Right forelimb (tissue), 1 donor: ENCODE results near the gene ENTPD2.

Experiments
- DNase-seq: peaks from one replicate; pipeline ENCODE4 v3.0.0-alpha.2; 2018

Gene ENTPD2

DNA sequence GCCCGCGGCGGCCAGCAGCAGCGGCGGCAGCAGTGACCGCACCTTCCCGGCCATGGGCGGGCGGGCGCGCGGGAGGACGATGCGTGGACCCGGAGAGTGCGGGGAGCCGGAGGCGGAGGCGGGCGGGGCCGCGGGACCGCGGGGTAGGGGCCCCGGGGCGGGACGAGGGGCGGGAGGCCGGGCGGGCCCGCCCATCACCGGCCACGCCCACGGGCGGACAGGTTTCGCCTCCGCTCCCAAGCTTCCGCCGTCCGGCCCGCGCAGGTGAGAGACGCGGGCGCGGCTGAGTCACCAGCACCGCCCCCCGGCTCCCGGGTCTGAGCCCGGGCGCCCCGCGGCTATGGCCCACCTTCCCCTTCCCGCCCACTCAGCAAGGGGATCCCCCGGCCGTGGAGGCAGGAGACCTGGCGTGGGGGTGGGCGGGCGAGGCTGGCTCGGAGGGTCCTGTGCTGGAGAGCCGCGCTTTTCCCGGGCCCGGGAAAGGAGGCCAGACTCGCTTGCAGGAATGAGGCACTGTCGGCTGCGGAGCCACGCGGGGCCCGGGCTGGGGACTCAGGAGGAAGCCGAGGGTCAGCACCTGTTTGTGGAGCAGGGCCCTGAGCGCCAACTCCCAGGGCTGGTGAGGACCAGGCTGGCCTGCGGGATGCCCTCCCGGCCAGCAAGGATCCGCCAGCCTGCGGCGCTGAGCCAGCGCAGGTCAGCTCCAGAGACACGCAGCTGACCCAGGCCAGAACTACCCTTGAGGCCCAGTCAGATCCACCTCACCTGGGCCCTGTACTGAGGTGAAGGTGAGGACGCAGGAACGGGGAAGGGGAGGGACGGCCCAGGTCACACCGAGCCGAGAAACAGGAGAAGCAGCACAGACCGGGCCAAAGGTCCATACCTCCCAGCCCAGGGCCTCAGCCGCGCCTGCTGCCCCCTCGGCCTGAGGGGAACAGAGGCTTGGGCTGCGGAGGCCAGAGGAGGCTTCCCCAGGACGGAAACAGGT, at the start of gene ENTPD2:
ENTPD2 (minus strand) TSS at position 118 of the 988 bp plus-strand sequence; CDS start at position 54, 64 bp downstream.
- DNase-seq = no peak

DNA sequence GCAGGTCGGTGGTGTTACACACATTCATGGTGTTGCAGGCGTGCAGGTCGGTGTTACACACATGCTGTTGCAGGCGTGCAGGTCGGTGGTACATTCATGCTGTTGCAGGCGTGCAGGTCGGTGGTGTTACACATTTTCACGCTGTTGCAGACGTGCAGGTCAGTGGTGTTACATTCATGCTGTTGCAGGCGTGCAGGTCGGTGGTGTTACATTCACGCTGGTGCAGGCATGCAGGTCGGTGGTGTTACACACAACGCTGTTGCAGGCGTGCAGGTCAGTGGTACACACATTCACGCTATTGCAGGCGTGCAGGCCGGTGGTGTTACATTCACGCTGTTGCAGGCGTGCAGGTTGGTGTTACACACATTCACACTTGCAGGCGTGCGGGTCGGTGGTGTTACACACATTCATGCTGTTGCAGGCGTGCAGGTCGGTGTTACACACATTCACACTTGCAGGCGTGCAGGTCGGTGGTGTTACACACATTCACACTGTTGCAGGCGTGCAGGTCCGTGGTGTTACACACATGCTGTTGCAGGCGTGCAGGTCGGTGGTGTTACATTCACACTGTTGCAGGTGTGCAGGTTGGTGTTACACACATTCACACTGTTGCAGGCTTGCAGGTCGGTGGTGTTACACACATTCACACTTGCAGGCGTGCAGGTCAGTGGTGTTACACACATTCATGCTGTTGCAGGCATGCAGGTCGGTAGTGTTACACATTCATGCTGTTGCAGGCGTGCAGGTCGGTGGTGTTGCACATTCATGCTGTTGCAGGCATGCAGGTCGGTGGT, 49.5 kb upstream of the ENTPD2 start:
- no peak for DNase-seq

DNA sequence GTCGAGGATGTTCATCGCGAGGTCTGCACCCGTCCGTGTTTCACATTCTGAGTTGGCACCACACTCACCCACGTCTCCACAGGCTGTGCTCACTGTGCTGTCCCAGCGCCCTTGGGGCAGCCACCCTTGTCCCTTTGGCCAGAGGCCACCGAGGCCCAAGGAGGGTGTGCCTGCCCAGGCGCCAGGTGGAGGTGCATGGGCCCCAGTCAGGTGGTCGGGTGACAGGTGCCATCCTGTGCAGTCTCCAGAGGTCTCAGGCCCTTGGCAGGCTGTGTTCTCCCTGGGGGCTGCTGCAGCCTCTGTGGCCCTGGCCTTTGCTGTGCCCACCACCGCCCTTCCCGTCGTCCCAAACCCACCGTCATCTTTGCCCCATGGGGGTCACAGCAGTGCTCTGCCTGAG, 45.4 kb upstream of the ENTPD2 start:
- DNase-seq = no peak

DNA sequence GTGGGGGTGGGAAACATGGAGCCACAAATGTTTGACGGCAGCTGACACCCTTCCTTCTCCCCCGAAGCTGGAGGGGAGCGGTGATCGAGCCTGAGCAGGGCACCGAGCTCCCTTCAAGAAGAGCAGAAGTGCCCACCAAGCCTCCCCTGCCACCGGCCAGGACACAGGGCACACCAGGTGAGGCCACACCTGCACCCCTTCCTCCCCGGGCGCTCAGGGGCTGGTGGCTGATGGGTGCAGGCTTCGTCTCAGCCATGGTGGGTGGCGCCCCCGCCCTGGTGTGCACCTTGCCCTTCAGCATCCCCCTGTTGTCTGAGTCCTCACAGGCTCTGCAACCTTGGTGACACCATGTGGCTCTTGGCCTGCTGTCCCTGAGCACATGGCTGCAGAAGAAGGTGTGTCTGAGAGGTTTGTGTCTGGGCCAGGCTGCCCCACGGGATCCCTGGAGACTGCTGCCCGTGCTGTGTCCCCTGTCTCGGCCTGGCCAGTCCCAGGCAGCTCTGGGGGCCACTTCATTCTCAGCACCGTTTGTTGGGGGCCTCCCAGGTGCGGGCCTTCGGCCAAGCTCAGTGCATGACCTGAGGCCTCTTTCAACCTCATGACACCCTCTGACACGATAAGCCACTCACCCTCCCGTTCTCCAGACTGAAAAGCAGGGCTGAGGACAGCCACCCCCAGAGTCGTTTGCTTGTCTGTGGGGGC, 44.1 kb upstream of the ENTPD2 start:
- DNase-seq = no peak

DNA sequence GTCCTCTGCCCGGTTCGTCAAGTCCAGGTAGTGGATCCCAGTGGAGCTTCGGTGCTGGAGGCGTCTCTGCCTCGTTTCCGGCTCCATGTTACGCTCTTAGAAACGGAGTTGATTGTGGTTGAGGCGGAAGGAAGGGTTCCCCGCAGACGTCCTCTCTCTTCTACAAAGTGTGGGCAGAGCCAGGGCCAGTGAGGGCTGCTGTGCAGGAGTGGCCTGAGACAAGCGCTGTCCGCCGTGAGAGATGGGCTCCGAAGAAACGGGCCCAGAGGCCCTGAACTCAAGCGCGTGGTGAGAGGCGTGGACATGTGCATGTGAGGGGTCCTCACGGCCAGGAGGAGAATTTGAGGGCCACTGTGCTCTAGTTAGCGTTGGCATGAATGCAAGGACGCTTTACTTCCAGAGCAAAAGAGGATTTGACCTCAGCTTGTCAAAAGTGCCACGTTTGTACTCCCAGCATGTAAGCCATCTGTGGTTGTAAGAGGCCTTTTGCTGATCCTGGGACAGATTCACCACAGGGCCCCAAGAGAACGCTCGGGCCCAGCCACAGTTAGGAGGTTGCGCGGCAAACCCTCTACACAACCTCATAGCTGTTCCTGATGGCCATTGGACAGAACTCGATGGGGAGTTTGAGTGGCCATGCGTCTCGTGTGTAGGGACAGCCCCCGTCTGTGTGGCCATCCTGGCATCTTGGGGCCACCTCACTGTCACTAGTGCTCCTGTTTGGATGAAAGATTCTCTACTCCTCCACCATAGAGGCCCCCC, 43.1 kb upstream of the ENTPD2 start:
- DNase-seq = no peak

DNA sequence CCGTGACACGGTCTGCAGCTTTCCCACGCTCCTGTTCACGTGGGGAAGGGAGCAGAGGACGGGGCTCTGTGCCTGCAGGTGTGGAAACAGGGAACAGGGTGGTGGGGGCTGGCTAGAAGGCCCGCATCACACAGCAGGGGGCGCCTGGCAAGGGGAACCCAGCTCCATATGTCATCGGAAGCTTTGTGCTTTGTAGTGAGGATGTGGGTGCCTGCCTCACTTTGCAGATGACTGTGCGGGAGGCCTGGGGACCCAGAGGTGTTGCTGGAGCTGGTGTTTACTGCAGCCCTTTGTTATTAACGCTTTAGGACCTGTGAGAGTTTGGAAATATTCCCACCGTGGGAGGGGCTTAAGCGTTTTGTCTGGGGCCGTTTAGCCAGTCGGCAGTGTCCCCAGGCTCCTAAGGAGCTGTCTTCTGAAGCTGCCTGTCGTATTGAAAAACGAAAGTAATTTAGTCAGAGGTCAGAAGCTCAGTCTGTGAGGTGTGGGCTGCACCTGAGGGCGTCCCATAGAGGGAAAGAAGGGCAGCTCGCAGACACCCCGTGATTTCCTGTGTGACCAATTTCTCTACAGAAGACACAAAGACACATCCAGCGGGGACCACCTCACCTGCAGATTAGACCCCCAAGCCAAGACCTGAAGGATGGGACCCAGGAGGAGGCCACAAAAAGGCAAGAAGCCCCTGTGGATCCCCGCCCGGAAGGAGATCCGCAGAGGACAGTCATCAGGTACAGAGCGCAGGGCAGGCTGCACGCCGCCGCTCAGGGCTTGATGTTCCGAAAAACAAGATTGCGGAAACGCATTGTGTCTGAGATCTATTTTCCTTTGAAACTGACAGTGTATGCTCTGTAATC, 42.0 kb upstream of the ENTPD2 start:
- no peak for DNase-seq

DNA sequence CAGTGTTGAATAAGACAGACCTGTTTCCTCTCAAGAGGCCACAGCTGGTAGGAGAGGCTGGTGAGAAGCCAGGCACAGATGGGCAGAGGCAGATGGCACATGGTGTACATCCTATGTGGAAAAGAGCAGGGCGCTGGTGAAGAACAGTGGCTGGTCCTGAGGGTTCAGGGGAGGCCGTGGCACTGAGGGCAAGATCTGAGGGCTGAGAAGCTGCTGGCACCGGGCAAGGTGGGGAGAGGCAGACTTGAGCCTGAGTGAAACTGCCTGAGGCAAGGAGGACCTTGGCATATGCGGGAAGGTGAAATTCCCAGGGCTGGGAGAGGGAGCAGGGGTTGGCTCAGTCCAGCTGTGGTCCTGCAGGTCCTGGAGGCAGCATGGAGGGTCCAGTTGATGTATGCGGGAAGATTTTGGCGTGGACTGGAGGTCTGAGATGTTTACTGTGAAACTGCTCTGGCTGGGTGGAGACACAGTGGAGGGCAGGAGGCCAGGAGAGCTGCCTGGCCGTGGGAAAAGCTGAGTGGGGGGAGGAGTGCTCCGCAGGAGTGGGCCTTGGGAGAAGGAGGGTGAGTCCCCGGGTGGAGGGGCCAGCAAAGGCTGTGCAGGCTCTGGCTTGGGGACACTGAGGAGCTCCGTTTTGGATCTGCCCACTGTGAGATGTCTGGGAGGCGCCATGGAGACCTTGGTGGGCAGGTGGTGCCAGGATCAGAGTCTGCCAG, 35.5 kb upstream of the ENTPD2 start:
- DNase-seq = no peak

DNA sequence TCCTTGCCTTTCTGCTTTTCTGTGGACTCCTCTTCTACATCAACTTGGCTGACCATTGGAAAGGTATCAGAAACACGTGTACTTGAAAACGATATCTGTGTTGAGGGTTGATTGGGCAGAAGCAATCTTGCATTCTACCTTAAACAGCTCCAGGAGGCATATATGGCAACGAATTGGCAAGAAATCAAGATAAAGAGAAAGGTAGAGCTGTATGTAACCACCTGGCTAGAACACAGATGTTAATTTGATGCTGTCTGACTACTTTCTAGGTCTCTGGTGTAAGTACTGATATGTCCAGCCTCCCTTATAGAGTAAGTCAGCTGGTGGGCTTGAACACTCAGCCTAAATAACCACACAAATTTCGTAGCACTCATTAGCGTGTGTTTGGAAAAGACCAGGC, 34.3 kb upstream of the ENTPD2 start:
- DNase-seq = no peak

DNA sequence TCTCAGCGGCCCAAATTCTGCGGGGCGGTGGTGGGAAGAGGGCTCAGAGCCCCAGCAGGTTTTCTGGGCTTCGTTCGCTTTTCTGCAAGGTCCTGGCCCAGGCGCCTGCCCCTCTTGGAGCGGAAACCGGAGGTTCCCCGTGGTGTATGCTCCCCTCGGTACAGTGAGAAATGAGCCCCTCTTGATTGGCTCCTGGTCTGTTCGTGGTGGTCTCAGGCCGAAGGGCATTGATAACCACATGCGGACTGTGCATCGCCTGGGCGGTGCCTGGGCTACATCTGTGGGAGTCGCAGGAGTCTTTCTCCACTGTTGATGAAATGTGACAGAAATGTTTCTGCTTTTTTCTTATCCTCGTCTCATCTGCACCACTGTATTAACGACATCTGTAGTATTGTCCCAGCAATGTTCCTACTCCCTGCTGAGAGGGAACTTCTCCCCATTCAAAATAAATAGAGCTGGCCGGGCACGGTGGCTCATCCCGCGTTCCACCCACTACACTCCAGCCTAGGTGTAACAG, 33.6 kb upstream of the ENTPD2 start:
- no peak for DNase-seq

DNA sequence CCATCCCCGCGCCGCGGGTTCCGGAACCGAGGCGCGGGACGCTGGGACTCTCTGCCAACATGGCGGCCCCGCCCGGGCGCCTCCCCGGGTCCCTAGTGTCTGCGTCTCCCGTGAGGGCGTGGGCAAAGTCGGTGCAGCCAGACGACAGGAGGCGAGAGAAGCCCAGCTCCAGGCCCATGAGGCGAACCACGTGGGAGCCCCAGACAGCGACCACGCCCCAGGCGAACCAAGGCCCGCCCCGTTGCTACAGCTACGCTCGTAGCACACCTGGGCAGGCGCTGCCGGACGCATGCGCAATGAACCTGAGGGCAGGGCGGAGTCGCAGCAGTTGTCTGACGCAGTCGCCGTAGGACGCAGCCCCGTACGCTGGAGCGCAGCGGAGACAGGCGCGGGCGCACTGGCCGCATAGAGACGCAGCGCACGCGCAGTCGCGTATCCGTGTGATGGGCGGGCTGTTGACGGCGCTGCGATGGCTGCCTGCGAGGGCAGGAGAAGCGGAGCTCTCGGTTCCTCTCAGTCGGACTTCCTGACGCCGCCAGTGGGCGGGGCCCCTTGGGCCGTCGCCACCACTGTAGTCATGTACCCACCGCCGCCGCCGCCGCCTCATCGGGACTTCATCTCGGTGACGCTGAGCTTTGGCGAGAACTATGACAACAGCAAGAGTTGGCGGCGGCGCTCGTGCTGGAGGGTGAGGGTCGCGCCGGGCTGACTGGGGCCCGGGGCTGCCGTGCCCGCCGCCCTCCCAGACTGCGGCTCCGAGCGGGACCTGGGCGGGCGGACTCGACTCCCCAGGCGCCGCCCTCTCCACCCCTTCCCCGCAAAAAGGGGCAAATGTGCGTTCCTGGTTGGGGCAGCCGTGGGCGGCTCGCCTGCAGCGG, 32.9 kb upstream of the ENTPD2 start, which contains the start of gene MAN1B1:
MAN1B1 (plus strand) TSS at position 455 of the 878 bp plus-strand sequence; CDS start at position 470, 15 bp downstream.
- peak; percentile 96 for DNase-seq

DNA sequence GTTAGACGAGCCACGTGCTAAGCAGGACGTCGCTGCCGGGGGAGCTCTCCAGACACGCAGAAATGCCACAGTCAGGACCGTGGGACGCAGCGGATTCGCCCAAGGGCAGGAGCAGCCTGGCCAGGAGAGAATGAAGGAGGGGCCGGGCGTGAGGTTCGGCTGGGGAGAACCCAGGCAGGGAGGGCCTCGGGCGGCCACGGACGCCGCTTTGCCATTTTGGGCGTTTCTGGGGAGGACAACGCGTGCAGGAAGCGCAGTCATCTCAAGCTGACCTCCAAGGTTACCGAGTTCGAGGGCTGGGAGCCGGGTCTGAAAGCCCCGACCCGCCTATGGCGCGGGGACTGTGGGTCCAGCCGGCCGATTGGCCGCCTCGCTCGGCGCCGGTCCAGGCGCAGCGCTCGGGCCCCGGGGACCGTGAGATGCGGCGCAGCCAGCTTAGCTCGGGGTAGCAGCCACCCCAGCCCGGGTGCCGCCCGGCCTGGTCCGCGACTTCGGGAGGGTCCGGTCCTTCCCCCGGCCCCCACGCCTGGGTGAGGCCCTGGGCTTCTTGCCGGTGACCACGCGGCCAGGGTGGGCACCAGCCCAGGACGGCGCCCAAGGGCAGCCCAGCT, 32.2 kb upstream of the ENTPD2 start:
- DNase-seq = peak; percentile 68

DNA sequence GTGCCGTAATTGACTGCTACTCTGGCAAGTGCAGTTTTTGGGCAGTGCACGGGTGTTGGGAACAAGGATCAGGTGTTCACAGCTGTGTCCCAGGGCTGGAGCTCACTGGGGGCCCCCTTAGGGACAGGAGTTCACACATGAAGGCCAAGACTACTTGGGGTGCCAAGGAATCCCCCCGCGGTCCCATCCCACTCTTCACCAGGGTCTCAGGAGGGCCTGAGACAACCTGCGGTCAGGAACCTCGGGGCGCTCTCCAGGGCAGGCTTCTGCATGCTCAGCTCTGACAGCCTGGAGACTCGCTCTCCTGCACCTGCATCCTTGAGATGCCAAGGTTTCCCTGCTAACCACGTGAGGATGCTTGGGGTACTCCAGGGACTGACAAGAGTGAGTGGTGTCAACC, 30.7 kb upstream of the ENTPD2 start:
- DNase-seq = no peak

DNA sequence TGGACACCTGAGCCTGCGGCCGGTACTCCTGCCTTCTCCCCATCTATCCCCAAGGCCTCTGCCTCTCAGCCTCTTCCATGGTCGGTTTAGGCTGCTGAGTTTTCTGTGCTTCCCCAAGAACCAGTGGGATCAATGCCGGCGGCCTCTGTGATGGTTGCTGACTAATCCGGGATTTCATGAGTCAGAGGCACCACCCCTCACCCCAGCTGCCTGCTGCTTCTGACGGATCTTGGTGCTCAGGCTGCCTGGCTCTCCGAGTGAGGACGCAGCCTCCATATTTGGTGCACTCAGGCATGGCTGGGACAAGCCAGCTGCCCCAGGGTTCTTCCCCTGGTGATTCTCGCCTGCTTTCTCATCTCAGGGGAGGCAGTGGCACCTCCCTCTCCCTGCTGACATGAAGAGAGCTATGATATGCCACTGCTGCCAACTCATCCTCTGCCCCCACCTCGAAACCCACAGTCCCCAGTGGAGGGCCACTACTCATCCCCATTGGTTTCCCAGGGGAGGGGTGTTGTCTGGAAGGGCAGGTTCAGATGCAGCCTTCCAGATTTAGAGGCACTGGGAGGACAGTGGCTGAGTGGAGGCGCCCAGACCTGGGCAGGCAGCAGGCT, 29.6 kb upstream of the ENTPD2 start:
- no peak for DNase-seq

DNA sequence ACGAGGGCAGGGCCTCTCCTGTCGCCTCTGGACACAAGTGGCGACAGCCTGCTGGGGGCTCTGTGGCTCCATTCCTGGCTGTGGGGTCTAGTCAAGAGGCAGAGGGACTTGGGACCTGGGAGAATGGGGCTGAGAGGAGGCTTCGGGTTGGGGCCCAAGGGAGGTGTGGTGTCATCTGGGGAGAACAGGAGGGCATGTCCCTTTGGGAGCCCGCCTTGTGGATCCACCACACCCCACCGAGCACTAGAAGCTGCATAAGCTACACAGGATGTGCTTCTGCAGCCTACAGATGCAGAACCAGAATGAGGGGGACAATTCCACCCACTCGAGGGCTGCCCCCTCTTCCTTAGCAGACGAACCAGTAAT, 29.0 kb upstream of the ENTPD2 start:
- no peak for DNase-seq

DNA sequence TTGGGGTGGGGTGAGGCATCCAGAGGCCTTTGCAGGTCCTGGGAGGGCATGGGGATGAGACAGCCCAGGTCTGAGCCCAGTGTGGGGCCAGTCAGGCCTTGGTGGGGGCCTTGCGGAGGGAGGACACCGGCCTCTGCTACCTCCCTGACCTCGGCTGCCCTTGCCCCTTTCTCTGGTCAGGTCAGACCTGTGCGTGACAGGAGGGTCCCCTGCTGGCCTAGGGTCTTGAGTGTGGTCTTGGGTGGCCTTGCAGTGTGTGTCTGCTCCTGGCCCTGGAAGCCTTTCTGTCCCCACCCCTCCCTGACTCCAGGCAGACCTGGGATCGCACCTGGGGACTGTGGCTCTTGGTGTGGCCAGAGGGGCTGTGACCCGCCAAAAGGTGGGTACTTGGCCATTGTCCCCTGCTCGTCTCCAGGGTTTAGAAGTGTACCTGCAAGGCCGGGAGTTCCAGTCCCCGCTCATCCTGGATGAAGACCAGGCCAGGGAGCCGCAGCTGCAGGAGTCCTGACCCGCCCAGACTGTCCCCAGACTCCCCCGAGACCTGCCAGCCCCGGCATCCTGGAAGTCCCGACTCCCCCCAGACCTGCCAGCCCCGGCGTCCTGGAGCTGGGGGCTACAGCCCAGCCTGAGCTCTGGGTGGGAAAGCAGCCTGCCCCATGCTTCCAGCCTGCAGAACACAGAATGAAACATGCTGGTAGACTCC, 28.5 kb upstream of the ENTPD2 start:
- no peak for DNase-seq

DNA sequence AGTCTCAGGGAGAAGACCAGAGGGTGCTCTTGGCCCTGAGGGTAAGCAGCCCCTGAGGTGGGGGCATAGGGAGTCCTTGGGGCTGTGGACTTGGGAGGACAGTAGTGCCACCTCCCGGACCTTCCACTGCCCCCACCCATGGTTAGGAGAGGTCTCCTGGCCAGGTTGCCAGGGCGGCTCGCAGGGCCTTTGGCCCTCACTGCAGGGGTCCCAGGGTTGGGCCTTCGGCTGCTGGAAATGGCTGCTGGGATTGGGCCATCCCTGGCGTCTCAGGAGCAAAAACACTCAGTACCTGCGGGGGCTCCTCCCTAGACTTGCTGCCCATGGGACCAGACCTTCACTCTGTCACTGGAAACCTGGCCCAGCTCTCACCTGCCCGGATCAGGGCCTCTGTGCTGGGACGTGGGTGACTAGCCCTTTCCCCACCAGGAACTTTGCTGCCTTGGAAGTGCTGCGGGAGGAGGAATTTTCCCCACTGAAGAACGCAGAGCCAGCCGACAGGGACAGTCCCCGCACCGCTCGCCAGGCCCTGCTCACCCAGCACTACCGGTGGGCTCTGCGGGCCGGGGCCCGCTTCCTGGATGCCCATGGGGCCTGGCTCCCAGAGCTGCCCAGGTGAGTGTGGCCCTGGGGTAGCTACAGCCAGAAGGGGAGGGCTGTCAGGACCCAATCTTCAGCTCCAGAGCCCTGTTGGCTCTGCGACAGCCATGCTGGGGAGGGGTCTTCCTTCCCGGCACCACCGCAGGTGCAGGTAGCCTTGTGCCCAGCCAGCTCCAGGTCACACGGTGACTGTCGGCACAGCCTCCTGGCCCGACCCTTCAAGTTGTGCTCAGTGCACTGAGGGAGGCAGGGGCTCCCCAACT, 26.6 kb upstream of the ENTPD2 start:
- no peak for DNase-seq

DNA sequence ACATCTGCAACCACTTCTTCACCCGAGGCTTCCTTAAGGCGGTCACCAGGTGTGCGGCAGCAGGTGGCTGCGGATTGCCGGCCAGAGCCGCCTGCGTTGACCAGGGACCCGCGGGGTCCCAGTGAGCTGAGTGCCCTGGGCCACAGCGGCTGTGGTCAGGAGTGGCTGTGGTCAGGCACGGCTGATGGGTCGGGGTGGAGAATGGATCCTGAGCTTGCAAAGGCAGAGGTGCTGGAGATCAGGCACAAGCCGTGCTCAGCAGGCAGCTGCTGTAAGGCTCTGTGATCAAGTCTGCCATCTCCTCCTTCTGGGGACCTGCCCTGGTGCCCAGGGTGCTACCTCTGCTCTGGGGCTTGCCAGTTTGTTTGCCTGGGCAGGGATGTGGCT, 25.5 kb upstream of the ENTPD2 start:
- no peak for DNase-seq
